HCT116 (cell line): ENCODE data around the gene FRMD4B.

Experiments used
- ATF3 ChIP-seq: IDR thresholded peaks from 2 replicates; pipeline ENCODE4 v1.6.1; 2012
- CTCF ChIP-seq, 3 experiments: fragments of 200-600 bp in 1 of 3; sonication (generic) in 1 of 3; IDR thresholded peaks in 2 of 3; conservative IDR thresholded peaks in 1 of 3; 2 replicates each; pipeline ENCODE4 v1.5.1; 2012 to 2017; ENCODE audit warnings: low read depth in 2 of 3, low read length in 2 of 3, antibody characterized with exemption in 1 of 3, borderline replicate concordance in 1 of 3, control low read depth in 1 of 3, mild to moderate bottlenecking in 1 of 3, mixed read lengths in 1 of 3, mixed run types in 1 of 3, moderate library complexity in 1 of 3; ENCODE audit not compliant: insufficient read depth in 1 of 3
- EZH2 ChIP-seq: fragments of 200-600 bp; sonication (generic); IDR thresholded peaks from 2 replicates; pipeline ENCODE4 v1.6.1; 2017; ENCODE audit warnings: antibody characterized with exemption, mixed run types
- EZH2phosphoT487 ChIP-seq: fragments of 200-600 bp; IDR thresholded peaks from 2 replicates; pipeline ENCODE4 v1.6.1; 2018; ENCODE audit warnings: antibody characterized with exemption, borderline replicate concordance
- FOSL1 ChIP-seq: IDR thresholded peaks from 2 replicates; pipeline ENCODE4 v1.6.1; 2012; ENCODE audit warnings: low read depth
- MAX ChIP-seq: IDR thresholded peaks from 2 replicates; pipeline ENCODE4 v1.6.1; 2012
- POLR2A ChIP-seq: IDR thresholded peaks from 2 replicates; pipeline ENCODE4 v1.7.0; 2011; ENCODE audit warnings: borderline replicate concordance; ENCODE audit not compliant: insufficient read depth, insufficient read length; ENCODE audit errors: extremely low read depth
- POLR2AphosphoS5 ChIP-seq: IDR thresholded peaks from 2 replicates; pipeline ENCODE4 v1.6.1; 2011; ENCODE audit warnings: mild to moderate bottlenecking, low read depth, low read length, moderate library complexity
- RAD21 ChIP-seq: IDR thresholded peaks from 2 replicates; pipeline ENCODE4 v1.6.1; 2012; ENCODE audit warnings: low read depth, mild to moderate bottlenecking
- REST ChIP-seq: IDR thresholded peaks from 2 replicates; pipeline ENCODE4 v1.6.1; 2012; ENCODE audit warnings: low read depth
- SP1 ChIP-seq: IDR thresholded peaks from 2 replicates; pipeline ENCODE4 v1.6.1; 2012; ENCODE audit warnings: low read depth
- YY1 ChIP-seq: IDR thresholded peaks from 2 replicates; pipeline ENCODE4 v1.6.1; 2011; ENCODE audit warnings: low read length, low read depth, moderate library complexity, mild to moderate bottlenecking; ENCODE audit not compliant: insufficient replicate concordance; ENCODE audit errors: extremely low read depth
- ZBTB33 ChIP-seq: IDR thresholded peaks from 2 replicates; pipeline ENCODE4 v1.6.1; 2011; ENCODE audit warnings: mild to moderate bottlenecking, low read length, moderate library complexity; ENCODE audit not compliant: insufficient replicate concordance; ENCODE audit errors: extremely low read depth

- TF ChIP-seq YY1 (no peak), POLR2A (no peak), EZH2phosphoT487 (no peak), CTCF (IDR thresholded peaks at IDR 0.05 in 2 of 3, conservative IDR thresholded peaks at IDR 0.05 in 1 of 3; ENCODE audit: borderline replicate concordance in 1 of 3, insufficient read depth in 1 of 3, low read depth in 2 of 3, low read length in 2 of 3) (no peak), POLR2AphosphoS5 (no peak), EZH2 (no peak), RAD21 (no peak), MAX (no peak), SP1 (no peak), ATF3 (no peak), FOSL1 (no peak), REST (no peak), ZBTB33 (no peak)
Observed at GRCh38 chr3:69197922-69198530, 187.9 kb downstream of the FRMD4B start.
